GM12891 (cell line): Measurements from ENCODE around the gene RBKS.

Experiments
- PAX5 ChIP-seq: IDR thresholded peaks from 2 replicates; pipeline ENCODE4 v1.6.1; 2011; ENCODE audit warnings: low read length, moderate library complexity, mild to moderate bottlenecking; ENCODE audit not compliant: insufficient read depth, severe bottlenecking
- POLR2A ChIP-seq: IDR thresholded peaks from 2 replicates; pipeline ENCODE4 v1.6.1; 2011; ENCODE audit warnings: low read depth, low read length, control low read depth
- POLR2AphosphoS5 ChIP-seq: IDR thresholded peaks from 2 replicates; pipeline ENCODE4 v1.6.1; 2011; ENCODE audit warnings: low read depth, low read length, control low read depth
- SPI1 ChIP-seq: IDR thresholded peaks from 2 replicates; pipeline ENCODE4 v1.6.1; 2011; ENCODE audit warnings: low read depth, low read length, control low read depth
- TAF1 ChIP-seq: IDR thresholded peaks from 2 replicates; pipeline ENCODE4 v1.6.1; 2011; ENCODE audit warnings: low read depth, low read length, control low read depth

DNA sequence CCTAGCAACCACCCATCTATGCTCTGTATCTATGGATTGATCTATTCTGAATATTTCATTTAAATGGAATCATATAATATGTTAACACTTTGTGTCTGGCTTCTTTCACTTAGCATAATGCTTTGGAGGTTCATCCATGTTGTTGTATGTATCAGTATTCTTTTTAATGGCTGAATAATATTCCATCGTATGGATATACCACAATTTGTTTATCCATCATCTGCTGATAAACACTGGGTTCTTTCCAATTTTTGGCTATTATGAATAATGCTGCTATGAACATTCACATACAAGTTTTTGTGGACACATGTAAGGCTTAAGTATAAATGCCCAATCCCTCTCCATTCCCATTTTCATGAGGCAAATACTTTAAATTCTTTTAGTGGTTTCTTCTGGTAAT lies 65.8 kb downstream of the RBKS start:
- no peak for TF ChIP-seq POLR2A
- TF ChIP-seq POLR2AphosphoS5 = no peak
- TF ChIP-seq TAF1 = no peak
- no peak for TF ChIP-seq PAX5
- no peak for TF ChIP-seq SPI1
